SK-N-MC (cell line): Measurements from ENCODE around the gene ZMIZ1.
A peak's percentile ranks its signal among the peaks of the same experiment; 100 is the strongest.

ENCODE experiments used
- DNase-seq: peaks from one replicate; pipeline ENCODE4 v3.0.0-alpha.2; 2011; ENCODE audit warnings: low read depth, low spot score
- H3K27ac ChIP-seq: fragments of 200-600 bp; sonication (generic); 2 replicates; pipeline ENCODE4 v1.5.1; 2016; ENCODE audit warnings: mixed run types
- H3K36me3 ChIP-seq: fragments of 200-600 bp; sonication (generic); 2 replicates; pipeline ENCODE4 v1.6.1; 2017; ENCODE audit warnings: antibody characterized with exemption, low read length, mixed read lengths; ENCODE audit not compliant: insufficient read depth
- H3K4me3 ChIP-seq: fragments of 200-600 bp; sonication (generic); 2 replicates; pipeline ENCODE4 v1.5.1; 2016
- H3K9ac ChIP-seq: fragments of 200-600 bp; sonication (generic); 2 replicates; pipeline ENCODE4 v1.8.0; 2017; ENCODE audit warnings: mixed run types, mixed read lengths; ENCODE audit not compliant: insufficient read length
- H3K9me3 ChIP-seq: fragments of 200-600 bp; sonication (generic); 2 replicates; pipeline ENCODE4 v1.6.1; 2017; ENCODE audit warnings: low read depth, mild to moderate bottlenecking, antibody characterized with exemption, low read length, moderate library complexity, mixed read lengths
- EZH2 ChIP-seq: fragments of 200-600 bp; sonication (generic); IDR thresholded peaks from one replicate; pipeline ENCODE4 v1.6.1; 2017; ENCODE audit warnings: antibody characterized with exemption
- FOXP2 ChIP-seq: optimal IDR thresholded peaks from 2 replicates; pipeline ENCODE3; 2011; ENCODE audit warnings: mild to moderate bottlenecking, moderate library complexity; ENCODE audit not compliant: insufficient read depth; ENCODE audit errors: extremely low read length, control extremely low read depth
- POLR2AphosphoS5 ChIP-seq: IDR thresholded peaks from 2 replicates; pipeline ENCODE4 v1.6.1; 2012; ENCODE audit warnings: mild to moderate bottlenecking, low read depth, low read length, borderline replicate concordance

The ZMIZ1 gene

DNA sequence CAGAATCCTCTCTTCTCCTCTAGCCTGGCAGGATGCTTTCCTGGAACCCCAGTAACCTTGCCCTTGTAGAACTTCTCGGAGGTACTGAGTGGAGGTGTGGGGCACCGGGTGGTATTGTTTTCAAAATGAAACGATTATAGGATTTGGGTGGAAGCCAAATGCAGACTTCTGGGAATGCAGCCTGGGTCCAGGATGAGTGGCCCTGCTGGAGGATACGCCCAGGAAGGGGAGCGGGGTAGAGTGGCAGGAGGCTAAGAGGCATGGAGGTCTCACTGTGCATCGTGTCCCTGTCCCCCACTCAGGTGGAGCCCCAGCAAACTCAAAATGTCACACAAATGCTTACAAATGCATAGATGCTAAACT, 169.4 kb downstream of the ZMIZ1 start:
- no peak overlapping the region for H3K4me3 ChIP-seq
- no peak overlapping the region for H3K27ac ChIP-seq
- H3K9ac ChIP-seq: no peak overlapping the region
- no peaks in the 10 kb centered on the region for H3K36me3 ChIP-seq
- no peak for DNase-seq
- TF ChIP-seq EZH2: no peak
- TF ChIP-seq POLR2AphosphoS5: no peak
- no peak for TF ChIP-seq FOXP2
- no peaks in the 10 kb centered on the region for H3K9me3 ChIP-seq

DNA sequence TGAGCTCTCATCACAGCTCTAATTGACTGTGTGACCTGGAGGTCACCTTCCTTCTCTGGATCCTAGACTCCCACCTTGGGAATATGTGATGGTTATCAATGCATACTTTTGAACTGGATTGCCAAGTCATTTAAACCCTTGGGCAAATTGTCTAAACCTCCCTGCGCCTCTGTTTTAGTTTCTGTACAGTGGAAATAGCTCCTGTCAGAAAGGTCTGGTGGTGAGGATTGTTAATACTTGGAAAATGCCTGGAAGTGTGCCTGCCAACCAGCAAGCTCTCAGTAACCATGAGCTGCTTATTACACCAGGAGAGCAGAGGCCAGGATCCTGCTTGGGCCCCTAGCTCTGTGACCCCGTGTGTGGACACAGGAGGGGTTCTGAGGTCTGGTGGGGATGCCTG, 169.8 kb downstream of the ZMIZ1 start:
- no peaks in the 10 kb centered on the region for H3K36me3 ChIP-seq
- no peak overlapping the region for H3K9ac ChIP-seq
- no peak overlapping the region for H3K4me3 ChIP-seq
- no peak for DNase-seq
- H3K9me3 ChIP-seq: no peaks in the 10 kb centered on the region
- TF ChIP-seq EZH2: no peak
- TF ChIP-seq POLR2AphosphoS5: no peak
- no peak for TF ChIP-seq FOXP2
- 0 out of 2 replicates have a peak overlapping the region, but pooled peaks have one; percentile 36 for H3K27ac ChIP-seq

DNA sequence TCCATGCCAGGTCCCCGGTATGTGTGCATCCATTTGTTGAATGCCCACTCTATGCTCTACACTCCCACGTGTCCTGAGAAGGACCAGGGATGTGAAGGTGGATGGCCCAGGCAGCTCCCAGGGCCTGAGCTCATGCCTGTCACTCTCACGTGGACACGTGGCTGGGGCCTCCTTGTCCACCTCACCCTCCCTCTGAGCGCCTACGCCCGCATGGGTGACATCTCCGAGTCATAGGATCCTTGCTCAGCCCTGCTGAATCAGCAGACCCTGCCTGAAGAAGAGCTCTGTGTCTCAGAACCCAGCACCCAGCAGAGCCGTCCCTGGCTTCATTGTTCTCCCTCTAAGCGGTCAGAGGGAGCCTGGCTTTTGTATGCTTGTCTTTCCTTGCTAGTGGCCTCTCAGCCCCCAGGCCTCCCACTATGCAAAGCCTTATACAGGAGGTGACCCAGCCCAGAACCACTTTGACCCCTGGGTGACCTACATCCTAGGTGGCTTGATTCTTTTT, 170.6 kb downstream of the ZMIZ1 start:
- no peaks in the 10 kb centered on the region for H3K36me3 ChIP-seq
- DNase-seq: no peak
- no peak overlapping the region for H3K9ac ChIP-seq
- H3K27ac ChIP-seq: no peak overlapping the region
- no peak for TF ChIP-seq POLR2AphosphoS5
- TF ChIP-seq EZH2: no peak
- no peak for TF ChIP-seq FOXP2
- no peaks in the 10 kb centered on the region for H3K9me3 ChIP-seq
- no peak overlapping the region for H3K4me3 ChIP-seq

DNA sequence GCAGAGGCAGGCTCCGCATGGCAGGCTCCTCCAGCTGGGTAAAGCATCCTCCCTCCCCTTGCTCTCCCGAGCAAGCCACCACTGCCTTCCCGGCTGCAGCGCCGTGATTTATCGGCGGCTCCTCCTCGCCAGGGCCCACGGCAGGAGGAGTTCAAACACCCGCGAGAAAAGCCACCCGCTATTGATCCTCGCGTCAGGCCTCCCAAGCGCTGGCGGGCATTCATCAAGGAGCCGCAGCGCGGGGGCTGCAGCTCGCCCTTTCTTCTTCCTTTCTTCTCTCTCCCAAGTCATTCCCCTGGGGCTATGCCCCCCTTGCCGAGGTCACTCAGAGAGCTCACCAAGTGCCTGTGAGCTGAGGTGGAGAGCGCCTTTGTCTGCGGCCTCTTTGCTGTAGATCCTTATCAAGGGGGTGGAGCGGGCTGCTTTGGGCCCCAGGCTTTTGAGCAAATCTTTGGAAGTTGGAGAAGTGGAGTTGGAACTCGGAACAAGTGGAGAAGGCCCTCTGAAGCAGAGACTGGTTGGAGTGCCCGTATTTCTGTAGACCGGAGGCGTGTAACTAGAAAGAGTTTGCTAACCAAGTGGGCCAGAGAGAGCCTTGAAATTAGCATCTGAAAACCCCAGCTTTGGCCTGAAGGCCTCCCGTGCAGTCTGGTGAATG, 171.3 kb downstream of the ZMIZ1 start:
- no peaks in the 10 kb centered on the region for H3K36me3 ChIP-seq
- TF ChIP-seq FOXP2 (no peak), EZH2 (no peak), POLR2AphosphoS5 (no peak)
- no peak overlapping the region for H3K27ac ChIP-seq
- H3K9me3 ChIP-seq: no peaks in the 10 kb centered on the region
- DNase-seq: no peak
- no peak overlapping the region for H3K4me3 ChIP-seq
- no peak overlapping the region for H3K9ac ChIP-seq

DNA sequence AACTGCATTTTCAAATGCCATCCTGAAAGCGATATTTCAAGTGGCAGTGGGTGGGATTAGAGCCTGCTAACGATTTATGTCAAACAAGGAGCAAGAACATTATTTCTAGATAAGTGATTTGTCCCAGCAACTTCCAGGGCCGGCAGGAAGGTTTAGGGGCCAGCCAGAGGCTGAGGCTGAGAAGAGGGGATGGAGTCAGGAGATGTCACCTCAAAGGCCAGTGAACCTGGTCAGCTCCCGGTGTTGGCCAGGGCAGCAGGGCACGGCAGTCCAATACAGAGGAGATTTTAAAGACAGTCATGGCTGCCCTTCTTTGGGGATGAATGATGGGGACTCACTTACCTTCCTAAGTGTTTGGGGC, 172.8 kb downstream of the ZMIZ1 start:
- Histone ChIP-seq H3K36me3 (no peaks in the 10 kb centered on the region), H3K27ac (0 out of 2 replicates have a peak overlapping the region, but pooled peaks have one; percentile 13), H3K9ac (no peak overlapping the region), H3K9me3 (no peaks in the 10 kb centered on the region), H3K4me3 (peak overlapping the region; percentile 75)
- no peak for DNase-seq
- TF ChIP-seq POLR2AphosphoS5: no peak
- no peak for TF ChIP-seq FOXP2
- no peak for TF ChIP-seq EZH2

DNA sequence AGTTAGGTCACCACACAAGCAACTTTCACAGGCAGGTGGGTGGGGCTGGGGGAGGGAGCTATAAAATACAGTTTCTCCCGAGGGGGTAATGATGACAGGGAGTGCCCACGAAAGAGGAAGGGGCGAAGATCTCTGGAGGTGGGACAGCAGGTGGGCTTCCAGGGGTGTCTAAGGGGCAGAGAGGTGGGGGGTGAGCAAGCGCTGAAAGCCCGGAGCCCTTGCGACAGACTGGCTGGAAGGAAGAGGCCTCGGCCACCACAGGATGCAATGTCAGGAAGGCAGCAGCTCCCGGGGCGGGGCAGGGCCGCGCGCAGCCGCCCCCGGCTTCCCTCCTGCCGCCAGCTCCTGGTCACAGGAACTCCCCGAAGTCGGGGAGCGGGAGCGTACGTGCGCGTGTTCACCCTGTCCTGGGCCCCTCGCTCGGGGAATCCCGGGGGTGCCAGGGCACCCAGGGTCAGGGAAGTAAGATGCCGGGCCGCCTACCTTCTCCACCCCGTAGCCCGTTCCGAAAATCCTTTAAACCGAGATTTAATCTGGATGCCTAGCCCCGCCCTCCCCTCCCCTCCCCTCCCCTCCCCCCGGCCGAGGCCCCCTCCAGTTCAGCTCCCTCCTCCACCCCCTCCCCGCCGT, 173.3 kb downstream of the ZMIZ1 start:
- H3K9ac ChIP-seq: no peak overlapping the region
- DNase-seq: no peak
- H3K36me3 ChIP-seq: no peaks in the 10 kb centered on the region
- H3K27ac ChIP-seq: no peak overlapping the region
- no peak for TF ChIP-seq EZH2
- TF ChIP-seq POLR2AphosphoS5: no peak
- TF ChIP-seq FOXP2: no peak
- H3K9me3 ChIP-seq: no peaks in the 10 kb centered on the region
- H3K4me3 ChIP-seq: peak overlapping the region; percentile 75

DNA sequence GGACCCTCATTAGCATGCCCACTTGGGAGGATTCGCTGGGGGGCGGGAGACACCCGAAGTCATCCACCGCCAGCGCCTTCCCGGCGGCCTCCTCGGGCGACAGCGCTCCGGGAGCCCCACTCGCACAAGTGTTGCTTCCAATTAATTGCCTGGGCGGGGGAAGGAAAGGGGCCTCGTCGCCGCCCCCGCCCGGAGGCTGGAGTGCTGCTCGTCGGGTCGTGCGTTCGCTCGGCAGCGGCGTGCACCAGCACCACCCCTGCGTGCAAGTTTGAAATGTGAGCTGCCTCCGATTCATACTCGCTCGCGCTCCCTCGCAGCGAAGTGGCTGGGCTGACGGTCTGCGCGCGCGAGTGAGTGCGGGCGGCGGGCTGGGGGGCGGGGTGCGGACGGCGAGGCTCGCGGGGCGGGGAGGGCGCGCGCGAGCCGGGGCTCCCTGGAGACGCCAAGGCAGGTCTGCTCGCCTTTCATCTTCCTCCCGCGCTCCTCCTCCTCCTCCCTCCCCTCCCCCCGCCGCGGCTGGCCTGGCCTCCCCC, 173.9 kb downstream of the ZMIZ1 start:
- no peak for DNase-seq
- Histone ChIP-seq H3K4me3 (peak overlapping the region; percentile 75), H3K36me3 (no peaks in the 10 kb centered on the region), H3K27ac (no peak overlapping the region), H3K9ac (no peak overlapping the region), H3K9me3 (no peaks in the 10 kb centered on the region)
- TF ChIP-seq EZH2 (no peak), POLR2AphosphoS5 (peak; percentile 58; the same call in 1 of the 2 replicates)

DNA sequence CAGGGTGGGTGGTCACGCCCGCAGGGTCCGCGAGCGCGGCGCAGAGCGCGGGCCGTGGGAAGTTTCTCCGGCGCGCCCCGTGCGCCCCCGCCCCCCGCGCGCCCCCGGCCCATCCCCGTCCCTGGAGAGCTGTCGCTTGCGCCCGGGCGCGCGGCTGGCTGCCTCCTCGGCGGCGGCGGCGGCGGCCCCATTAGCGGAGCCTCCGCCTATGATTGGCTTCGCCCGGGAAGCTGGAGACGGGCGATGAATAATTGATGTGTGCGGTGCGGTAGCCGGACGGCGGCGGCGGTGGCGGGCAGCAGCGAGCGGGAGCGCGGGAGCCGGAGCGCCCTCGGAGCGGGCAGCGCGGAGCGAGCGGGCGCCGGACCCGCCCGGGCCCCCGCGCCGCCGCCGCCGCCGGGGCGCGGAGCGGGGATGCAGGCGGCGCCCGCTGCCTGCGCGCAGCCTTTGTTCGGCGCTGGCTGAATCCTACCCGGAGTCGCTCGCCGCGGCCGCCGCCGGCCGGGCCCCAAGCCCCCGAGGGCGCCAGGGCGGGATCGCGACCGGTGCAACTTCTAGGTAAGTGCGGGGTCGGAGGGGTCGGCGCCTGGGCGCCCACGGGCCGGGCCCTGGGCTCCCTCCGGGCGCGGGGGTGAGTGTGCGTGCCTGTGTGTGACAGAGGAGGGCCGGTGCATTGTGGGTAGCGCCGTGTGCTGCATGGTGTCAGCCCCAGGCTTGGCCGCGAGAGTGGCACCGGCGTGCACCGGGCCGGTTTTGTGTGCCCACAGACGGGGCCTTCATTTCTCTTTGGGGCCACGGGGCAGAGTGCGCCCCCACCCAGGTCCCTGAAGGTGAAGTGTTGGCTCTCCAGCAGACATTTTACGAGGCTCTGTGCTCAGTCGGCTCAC, 174.7 kb downstream of the ZMIZ1 start:
- H3K36me3 ChIP-seq: no peaks in the 10 kb centered on the region
- no peaks in the 10 kb centered on the region for H3K9me3 ChIP-seq
- peak overlapping the region; percentile 75 for H3K4me3 ChIP-seq
- no peak; the same call in 1 of the 2 replicates for TF ChIP-seq POLR2AphosphoS5
- no peak for TF ChIP-seq EZH2
- TF ChIP-seq FOXP2: no peak
- H3K9ac ChIP-seq: peak overlapping the region; percentile 67
- no peak for DNase-seq
- H3K27ac ChIP-seq: no peak overlapping the region
